ENCODE results near the gene RECQL5. TPM values are rescaled to one million over a fixed set of nuclear protein-coding genes. Genes with fewer than 3 reads are reported as not detected.
A peak's percentile ranks its signal among the peaks of the same experiment; 100 is the strongest.

RECQL5 gene
- total RNA-seq, 4 donors from 2014 or later: 25.1 to 82.8 (median 34.0) TPM

DNA sequence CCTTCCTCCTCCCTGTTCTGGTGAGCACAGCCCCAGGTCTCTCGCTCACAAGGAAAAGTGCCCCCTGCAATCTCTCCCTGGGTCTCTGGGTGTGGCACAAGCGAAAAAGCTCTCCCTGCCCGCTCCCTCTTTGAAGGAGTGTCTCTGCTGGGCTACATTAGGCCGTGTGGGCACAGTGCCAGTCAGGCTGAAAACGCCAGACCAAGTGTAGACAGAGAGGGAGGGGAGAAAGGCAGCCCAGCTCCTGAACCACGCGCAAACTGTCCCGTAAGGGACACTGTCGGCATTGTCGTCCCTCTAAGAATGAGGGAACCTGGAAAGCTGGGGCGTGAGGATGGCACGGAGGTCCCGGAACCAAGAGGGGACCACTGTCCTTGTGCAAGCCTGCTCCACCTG is 29.8 kb downstream of the RECQL5 start:
- WGBS, 2 donors: 94 to 100% methylated on average over 3 of the region's 13 CpGs
- intact Hi-C loops (cut with DNase I): no loop called here
- H3K27ac ChIP-seq: no peak overlapping the region

GRCh38 chr17:75636381-75637142 is 30.4 kb downstream of the RECQL5 start:
- intact Hi-C loops (cut with DNase I): no loop called here
- Histone ChIP-seq H3K4me3 (no peak overlapping the region), H3K4me1 (peaks cover 20 to 69% (median 20%) of the 10 kb centered on the region in 3 donors), H3K27me3 (no peaks in the 10 kb centered on the region), H3K27ac (peak overlapping the region in 1 of 4 donors; percentile 5), H3K36me3 (peaks cover 0 to 42% (median 0%) of the 10 kb centered on the region in 3 donors), H3K9me3 (no peaks in the 10 kb centered on the region)
- whole genome bisulfite sequencing, 2 donors: 84 to 93% methylated on average over 12 to 15 of the region's 19 CpGs
- TF ChIP-seq POLR2A (IDR thresholded peaks at IDR 0.05): no peak
- TF ChIP-seq, protein P1, sequence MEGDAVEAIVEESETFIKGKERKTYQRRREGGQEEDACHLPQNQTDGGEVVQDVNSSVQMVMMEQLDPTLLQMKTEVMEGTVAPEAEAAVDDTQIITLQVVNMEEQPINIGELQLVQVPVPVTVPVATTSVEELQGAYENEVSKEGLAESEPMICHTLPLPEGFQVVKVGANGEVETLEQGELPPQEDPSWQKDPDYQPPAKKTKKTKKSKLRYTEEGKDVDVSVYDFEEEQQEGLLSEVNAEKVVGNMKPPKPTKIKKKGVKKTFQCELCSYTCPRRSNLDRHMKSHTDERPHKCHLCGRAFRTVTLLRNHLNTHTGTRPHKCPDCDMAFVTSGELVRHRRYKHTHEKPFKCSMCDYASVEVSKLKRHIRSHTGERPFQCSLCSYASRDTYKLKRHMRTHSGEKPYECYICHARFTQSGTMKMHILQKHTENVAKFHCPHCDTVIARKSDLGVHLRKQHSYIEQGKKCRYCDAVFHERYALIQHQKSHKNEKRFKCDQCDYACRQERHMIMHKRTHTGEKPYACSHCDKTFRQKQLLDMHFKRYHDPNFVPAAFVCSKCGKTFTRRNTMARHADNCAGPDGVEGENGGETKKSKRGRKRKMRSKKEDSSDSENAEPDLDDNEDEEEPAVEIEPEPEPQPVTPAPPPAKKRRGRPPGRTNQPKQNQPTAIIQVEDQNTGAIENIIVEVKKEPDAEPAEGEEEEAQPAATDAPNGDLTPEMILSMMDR (IDR thresholded peaks at IDR 0.05): no peak
- DNase-seq: no peak

More for the DNA sequence above, 29.8 kb downstream of the RECQL5 start:
- Histone ChIP-seq H3K4me3 (no peak overlapping the region), H3K27me3 (no peaks in the 10 kb centered on the region), H3K36me3 (peaks cover 0 to 37% (median 0%) of the 10 kb centered on the region in 3 donors), H3K9me3 (no peaks in the 10 kb centered on the region), H3K4me1 (peaks cover 20 to 75% (median 24%) of the 10 kb centered on the region in 3 donors)
- TF ChIP-seq, protein P1 (IDR thresholded peaks at IDR 0.05): no peak
- TF ChIP-seq POLR2A (IDR thresholded peaks at IDR 0.05): no peak
- no peak for DNase-seq

- peaks cover 20 to 61% (median 20%) of the 10 kb centered on the region in 3 donors for H3K4me1 ChIP-seq
- no peak for TF ChIP-seq POLR2A (IDR thresholded peaks at IDR 0.05)
- TF ChIP-seq, protein P1 (IDR thresholded peaks at IDR 0.05): no peak
- no peak overlapping the region for H3K27ac ChIP-seq
- H3K4me3 ChIP-seq: no peak overlapping the region
- no peaks in the 10 kb centered on the region for H3K9me3 ChIP-seq
- no peaks in the 10 kb centered on the region for H3K27me3 ChIP-seq
- peaks cover 0 to 44% (median 0%) of the 10 kb centered on the region in 3 donors for H3K36me3 ChIP-seq
- DNase-seq: no peak
- intact Hi-C loops (cut with DNase I): no loop called here
- WGBS, 2 donors: 60 to 87% methylated on average over 1 to 12 of the region's 16 CpGs
Measured at GRCh38 chr17:75635610-75636202, 31.2 kb downstream of the RECQL5 start.

DNA sequence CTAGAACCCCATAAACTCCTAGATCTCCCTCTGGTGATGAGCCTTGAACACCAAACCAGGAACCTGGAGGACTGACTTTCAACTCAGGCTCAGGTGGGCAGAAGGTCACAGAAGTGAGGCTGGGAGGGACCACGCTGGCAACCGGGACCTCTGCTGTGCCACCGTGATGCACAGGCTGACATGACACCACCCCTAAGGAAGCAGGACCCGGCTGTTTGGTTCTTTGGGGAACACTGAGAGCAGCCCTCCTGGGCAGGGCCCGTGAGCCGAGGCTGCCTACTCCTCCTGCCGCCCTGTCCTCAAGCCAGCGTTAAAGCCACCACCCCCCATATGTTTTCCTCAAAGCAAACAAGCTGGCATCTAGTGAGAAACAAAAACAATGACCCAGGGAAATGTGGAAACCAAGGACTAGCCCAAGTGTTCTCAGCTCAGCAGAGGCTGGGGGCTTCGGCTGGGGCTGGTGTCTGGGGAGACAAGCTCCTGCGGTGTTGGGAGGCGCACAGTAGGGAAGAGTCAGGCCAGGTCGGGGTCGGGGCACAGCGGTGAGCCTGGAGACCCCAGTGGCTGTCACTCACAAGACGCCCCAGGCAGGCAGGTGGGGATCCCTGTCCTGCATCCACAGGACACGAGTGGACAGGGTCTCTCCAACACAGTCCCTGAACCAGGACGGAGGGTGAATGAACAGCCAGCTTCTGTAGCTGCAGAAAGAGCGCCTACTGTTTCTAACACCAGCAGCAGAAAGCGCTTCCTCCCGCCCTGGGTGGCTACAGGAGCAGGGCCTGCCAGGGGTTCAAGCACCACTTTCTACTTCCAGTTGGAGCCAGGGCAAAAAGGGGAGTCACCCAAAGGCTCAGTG is 32.0 kb downstream of the RECQL5 start:
- TF ChIP-seq, protein P1 (IDR thresholded peaks at IDR 0.05): no peak
- no peak for TF ChIP-seq POLR2A (IDR thresholded peaks at IDR 0.05)
- Histone ChIP-seq H3K4me3 (peak overlapping the region in 2 of 4 donors; percentile 3 to 21), H3K36me3 (peaks cover 0 to 44% (median 2%) of the 10 kb centered on the region in 3 donors), H3K27me3 (no peaks in the 10 kb centered on the region), H3K27ac (peak overlapping the region in 3 of 4 donors; percentile 79 to 84 (median 80)), H3K4me1 (peaks cover 16 to 54% (median 20%) of the 10 kb centered on the region in 3 donors), H3K9me3 (no peaks in the 10 kb centered on the region)
- 87 to 96% methylated on average over 4 to 9 of the region's 20 CpGs for WGBS, 2 donors
- intact Hi-C loops (cut with DNase I): loop anchor here (5.0 kb wide), 1 partner anchor 117 kb away; no protein-coding TSS in a partner anchor
- no peak for DNase-seq
